ENCODE results near the gene CDK11B. TPM values are rescaled to one million over a fixed set of nuclear protein-coding genes. Genes with fewer than 3 reads are reported as not detected.

Gene CDK11B
- total and polyA plus RNA-seq, 2 donors from 2014 or later: 13.9 to 24.0 TPM

DNA sequence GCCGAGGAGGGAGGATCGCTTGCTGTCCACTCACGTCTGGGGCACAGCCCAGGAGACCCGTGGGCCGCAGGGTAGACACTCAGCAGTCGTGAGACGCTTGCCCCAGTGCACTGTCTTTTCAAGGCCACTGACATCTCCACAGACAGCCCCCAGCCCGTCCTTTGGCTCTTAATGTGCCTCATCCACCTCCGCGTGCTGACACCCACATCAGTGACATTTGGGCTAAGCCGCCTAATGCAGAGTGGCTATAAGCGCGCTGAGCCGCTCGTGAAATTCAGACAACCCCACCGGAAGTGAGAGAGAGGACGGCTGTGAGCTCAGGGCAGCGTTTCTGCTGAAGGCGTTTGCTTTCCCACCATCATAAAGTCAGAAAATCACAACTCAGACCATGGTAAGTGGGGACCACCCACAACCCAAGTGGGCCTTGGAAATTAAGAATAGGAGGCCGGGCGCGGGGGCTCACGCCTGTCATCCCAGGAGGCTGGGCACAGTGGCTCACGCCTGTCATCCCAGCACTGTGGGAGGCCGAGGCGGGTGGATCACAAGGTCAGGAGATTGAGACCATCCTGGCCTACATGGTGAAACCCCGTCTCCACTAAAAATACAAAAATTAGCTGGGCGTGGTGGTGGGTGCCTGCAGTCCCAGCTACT lies 25.4 kb upstream of the CDK11B start:
- Histone ChIP-seq H3K36me3 (ENCODE audit: control insufficient read depth in 2 of 3, insufficient read depth in 3 of 3, low read length in 3 of 3) (no peaks in the 10 kb centered on the region), H3K27ac (ENCODE audit: low read depth in 2 of 2, low read length in 2 of 2) (no peak overlapping the region), H3K9me3 (ENCODE audit: control insufficient read depth in 2 of 3, insufficient read depth in 1 of 3, low read length in 3 of 3) (no peaks in the 10 kb centered on the region), H3K4me1 (ENCODE audit: control insufficient read depth in 2 of 3, insufficient read depth in 2 of 3, low read depth in 1 of 3, low read length in 3 of 3) (peaks cover 0 to 4% (median 0%) of the 10 kb centered on the region in 3 donors), H3K27me3 (ENCODE audit: control insufficient read depth, insufficient read depth, low read length) (no peaks in the 10 kb centered on the region), H3K9ac (ENCODE audit: low read length in 3 of 3) (no peak overlapping the region), H3K4me3 (ENCODE audit: low read length in 3 of 3) (no peak overlapping the region)
- FAIRE-seq: no peak
- peak in 1 of 5 donors; percentile 30 for DNase-seq
- intact Hi-C loops (cut with DNase I): no loop called here
- TF ChIP-seq, protein P1, sequence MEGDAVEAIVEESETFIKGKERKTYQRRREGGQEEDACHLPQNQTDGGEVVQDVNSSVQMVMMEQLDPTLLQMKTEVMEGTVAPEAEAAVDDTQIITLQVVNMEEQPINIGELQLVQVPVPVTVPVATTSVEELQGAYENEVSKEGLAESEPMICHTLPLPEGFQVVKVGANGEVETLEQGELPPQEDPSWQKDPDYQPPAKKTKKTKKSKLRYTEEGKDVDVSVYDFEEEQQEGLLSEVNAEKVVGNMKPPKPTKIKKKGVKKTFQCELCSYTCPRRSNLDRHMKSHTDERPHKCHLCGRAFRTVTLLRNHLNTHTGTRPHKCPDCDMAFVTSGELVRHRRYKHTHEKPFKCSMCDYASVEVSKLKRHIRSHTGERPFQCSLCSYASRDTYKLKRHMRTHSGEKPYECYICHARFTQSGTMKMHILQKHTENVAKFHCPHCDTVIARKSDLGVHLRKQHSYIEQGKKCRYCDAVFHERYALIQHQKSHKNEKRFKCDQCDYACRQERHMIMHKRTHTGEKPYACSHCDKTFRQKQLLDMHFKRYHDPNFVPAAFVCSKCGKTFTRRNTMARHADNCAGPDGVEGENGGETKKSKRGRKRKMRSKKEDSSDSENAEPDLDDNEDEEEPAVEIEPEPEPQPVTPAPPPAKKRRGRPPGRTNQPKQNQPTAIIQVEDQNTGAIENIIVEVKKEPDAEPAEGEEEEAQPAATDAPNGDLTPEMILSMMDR (IDR thresholded peaks at IDR 0.05; ENCODE audit: borderline replicate concordance, extremely low read depth, insufficient read depth): no peak

DNA sequence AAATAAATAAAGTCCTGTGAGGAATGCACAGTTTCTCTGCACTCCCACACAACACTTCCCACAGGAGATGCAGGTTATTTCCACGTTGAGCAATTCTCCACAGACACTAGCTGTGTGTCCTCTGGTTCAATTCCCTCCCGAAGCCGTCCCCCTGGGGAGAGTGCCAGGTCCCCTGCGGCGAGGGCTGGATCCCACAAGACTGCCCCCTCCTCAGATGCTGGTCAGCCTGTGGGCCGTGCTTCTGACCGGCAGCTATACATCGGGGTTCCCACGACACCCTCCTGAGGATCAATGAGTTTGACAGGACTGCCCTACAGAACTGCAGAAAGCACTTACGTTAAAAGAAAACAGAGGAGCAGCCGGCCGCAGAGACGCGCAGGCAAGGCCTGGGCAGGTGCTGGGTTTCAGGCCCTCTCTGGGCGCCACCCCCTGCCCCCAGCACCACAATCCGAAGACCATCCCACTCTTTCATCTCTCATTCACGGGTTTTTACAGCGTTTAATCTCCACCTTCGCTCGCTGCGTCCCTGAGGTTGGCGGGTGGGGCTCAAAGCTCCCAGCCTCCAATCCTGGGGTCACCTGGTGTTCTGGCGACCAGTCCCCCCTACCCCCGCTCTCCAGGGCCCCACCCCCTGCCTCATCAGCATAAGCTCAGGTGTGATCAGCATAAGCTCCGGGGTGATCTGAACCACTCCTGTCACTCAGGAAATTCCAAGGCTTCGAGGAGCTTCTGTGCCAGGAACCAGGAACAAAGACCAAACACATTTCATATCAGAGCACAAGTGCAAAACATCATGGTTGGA lies 24.5 kb upstream of the CDK11B start:
- H3K9me3 ChIP-seq (ENCODE audit: control insufficient read depth in 2 of 3, insufficient read depth in 1 of 3, low read length in 3 of 3): no peaks in the 10 kb centered on the region
- peaks cover 0 to 12% (median 0%) of the 10 kb centered on the region in 3 donors for H3K4me1 ChIP-seq (ENCODE audit: control insufficient read depth in 2 of 3, insufficient read depth in 2 of 3, low read depth in 1 of 3, low read length in 3 of 3)
- intact Hi-C loops (cut with DNase I): no loop called here
- no peaks in the 10 kb centered on the region for H3K27me3 ChIP-seq (ENCODE audit: control insufficient read depth, insufficient read depth, low read length)
- FAIRE-seq (no peak), DNase-seq (peak in 1 of 5 donors; percentile 33)
- no peak overlapping the region for H3K27ac ChIP-seq (ENCODE audit: low read depth in 2 of 2, low read length in 2 of 2)
- H3K9ac ChIP-seq (ENCODE audit: low read length in 3 of 3): no peak overlapping the region
- TF ChIP-seq, protein P1 (IDR thresholded peaks at IDR 0.05; ENCODE audit: borderline replicate concordance, extremely low read depth, insufficient read depth): no peak
- no peak overlapping the region for H3K4me3 ChIP-seq (ENCODE audit: low read length in 3 of 3)
- H3K36me3 ChIP-seq (ENCODE audit: control insufficient read depth in 2 of 3, insufficient read depth in 3 of 3, low read length in 3 of 3): no peaks in the 10 kb centered on the region

DNA sequence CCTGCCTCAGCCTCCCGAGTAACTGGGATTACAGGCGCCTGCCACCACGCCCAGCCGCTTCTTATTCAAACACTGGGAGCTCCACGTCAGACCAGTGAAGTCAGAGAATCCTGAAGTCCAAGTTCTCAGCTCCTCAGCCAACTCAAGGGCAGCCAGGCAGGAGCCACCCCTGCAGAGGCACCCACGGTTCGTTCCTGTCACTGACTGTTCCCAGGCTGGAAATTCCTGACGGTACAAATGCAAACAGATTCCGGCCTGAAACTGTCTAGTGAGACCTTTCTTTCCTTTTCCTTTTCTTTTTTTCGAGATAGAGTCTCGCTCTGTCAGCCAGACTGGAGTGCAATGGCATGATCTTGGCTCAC lies 22.1 kb upstream of the CDK11B start:
- H3K27ac ChIP-seq (ENCODE audit: low read depth in 2 of 2, low read length in 2 of 2): no peak overlapping the region
- H3K36me3 ChIP-seq (ENCODE audit: control insufficient read depth in 2 of 3, insufficient read depth in 3 of 3, low read length in 3 of 3): no peaks in the 10 kb centered on the region
- intact Hi-C loops (cut with DNase I): no loop called here
- H3K4me1 ChIP-seq (ENCODE audit: control insufficient read depth in 2 of 3, insufficient read depth in 2 of 3, low read depth in 1 of 3, low read length in 3 of 3): peaks cover 0 to 19% (median 0%) of the 10 kb centered on the region in 3 donors
- DNase-seq: peak in 2 of 5 donors; percentile 4 to 29
- no peaks in the 10 kb centered on the region for H3K27me3 ChIP-seq (ENCODE audit: control insufficient read depth, insufficient read depth, low read length)
- no peak overlapping the region for H3K9ac ChIP-seq (ENCODE audit: low read length in 3 of 3)
- no peak for FAIRE-seq
- TF ChIP-seq, protein P1 (IDR thresholded peaks at IDR 0.05; ENCODE audit: borderline replicate concordance, extremely low read depth, insufficient read depth): no peak
- no peak overlapping the region for H3K4me3 ChIP-seq (ENCODE audit: low read length in 3 of 3)
- no peaks in the 10 kb centered on the region for H3K9me3 ChIP-seq (ENCODE audit: control insufficient read depth in 2 of 3, insufficient read depth in 1 of 3, low read length in 3 of 3)

Data from kidney (tissue), 14 donors.